Stimulated activated CD4-positive, alpha-beta T cell treated with anti-CD3 and anti-CD28 coated beads, Interleukin-15, amount 100 ng/mL, for 1 hour (primary cell): ENCODE results near the gene ITM2B.

Source experiments
- DNase-seq, 2 donors: peaks; one replicate each; pipeline ENCODE4 v3.0.0-alpha.2; 2020; ENCODE audit warnings: low read depth in 1 of 2, low spot score in 1 of 2

The ITM2B gene

GRCh38 chr13:48255090-48255489 lies 22.1 kb downstream of the ITM2B start:
- DNase-seq: no peak

- DNase-seq: no peak
These were observed 22.9 kb downstream of the ITM2B start for GRCh38 chr13:48255954-48256353.

- DNase-seq: no peak
These were observed 25.0 kb downstream of the ITM2B start for GRCh38 chr13:48258002-48258401.

- no peak for DNase-seq
These were observed 25.4 kb downstream of the ITM2B start for GRCh38 chr13:48258430-48258829.

DNA sequence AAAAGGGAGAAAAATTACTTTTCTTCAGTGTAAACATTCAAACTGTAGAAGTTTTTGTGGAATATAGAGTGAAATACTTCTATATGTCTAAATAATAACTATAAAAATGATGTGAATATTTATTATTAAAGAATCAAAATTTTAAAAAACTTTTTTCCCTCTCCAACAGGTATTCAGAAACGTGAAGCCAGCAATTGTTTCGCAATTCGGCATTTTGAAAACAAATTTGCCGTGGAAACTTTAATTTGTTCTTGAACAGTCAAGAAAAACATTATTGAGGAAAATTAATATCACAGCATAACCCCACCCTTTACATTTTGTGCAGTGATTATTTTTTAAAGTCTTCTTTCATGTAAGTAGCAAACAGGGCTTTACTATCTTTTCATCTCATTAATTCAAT lies 28.0 kb downstream of the ITM2B start:
- DNase-seq: no peak

- no peak for DNase-seq
These were observed 30.2 kb downstream of the ITM2B start for GRCh38 chr13:48263196-48263595.

GRCh38 chr13:48264058-48264457 lies 31.1 kb downstream of the ITM2B start:
- no peak for DNase-seq

DNA sequence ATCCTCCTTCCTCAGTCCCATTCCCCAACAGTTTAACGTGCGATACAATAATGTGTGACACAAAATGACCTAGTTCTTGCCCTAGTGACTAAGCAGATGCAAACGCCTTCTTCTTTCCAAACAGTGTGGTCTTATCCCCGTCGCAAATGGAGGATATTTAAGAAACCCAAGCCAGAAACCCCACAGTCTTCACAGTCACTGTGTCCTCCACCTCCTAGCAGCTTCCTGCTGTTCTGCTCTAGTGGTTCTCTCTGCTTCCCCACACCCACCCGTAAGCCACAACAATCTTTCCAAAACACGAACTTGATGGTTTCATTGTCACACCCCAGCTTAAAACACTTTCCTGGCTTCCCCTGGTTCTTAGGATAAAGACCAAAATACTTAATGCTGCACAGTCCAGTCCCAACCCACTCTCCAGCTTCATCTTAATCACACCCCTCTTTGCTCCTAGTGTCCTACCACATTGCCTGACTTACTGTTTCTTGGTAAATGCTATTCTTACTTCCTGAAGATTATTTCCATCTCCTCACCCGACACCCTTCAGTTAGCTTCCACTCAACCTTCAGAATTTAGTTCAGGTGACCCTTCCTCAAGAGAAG lies 32.3 kb downstream of the ITM2B start:
- DNase-seq: no peak

DNA sequence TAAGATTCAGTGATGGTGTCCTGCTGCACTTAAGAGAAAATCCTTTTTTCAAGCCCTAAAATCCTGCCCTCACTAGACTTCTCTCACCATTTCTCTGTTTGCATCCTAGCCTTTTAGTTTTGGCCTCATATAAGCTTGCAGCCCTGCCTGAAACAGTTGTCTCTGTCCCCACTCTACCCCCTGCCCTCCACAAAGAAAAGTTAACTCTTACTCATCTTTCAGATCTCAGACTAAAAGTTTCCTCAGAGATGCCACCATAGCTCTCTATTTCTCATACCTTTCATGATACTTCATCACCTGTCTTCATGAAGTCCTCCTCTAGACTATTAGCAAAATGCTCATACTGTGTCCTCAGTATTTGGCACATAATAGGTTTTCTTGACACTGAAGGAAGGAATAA lies 33.1 kb downstream of the ITM2B start:
- no peak for DNase-seq

GRCh38 chr13:48266701-48267639 lies 34.0 kb downstream of the ITM2B start:
- no peak for DNase-seq

DNA sequence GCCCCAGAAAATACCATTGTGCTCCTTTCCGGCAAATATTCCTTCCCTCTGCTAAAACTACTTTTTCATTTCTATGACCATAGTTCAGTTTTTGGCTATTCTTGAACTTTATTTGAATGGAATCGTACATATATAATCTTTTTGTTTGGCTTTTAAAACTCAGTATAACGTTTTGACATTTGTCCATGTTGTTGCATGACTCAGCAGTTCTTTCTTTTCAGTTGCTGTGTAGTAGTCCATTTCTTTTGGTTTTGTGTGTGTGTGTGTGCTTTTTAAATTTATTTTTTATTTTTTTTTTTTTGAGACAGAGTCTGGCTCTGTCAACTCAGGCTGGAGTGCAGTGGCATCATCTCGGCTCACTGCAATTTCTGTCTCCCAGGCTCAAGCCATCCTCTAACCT lies 35.0 kb downstream of the ITM2B start:
- DNase-seq: no peak

DNA sequence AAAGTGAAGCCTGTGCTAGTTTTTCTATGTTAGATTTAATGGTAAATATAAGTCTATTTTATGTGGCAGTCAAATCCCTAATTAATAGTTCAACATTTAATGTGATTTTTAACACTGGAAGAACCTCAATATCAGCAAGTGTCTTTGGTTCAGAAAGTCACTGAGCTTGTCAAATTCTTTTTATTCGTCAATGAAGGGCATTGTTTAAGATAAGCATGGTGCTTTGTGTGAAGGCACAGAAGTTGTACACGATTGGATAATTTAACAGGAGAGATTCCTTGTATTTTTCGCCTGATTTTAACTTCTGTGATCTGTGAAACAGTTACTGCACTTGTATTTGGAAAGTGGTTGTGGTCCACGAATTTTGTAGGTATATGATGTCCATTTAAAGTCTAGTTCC lies 40.3 kb downstream of the ITM2B start:
- no peak for DNase-seq

GRCh38 chr13:48275507-48275906 lies 42.5 kb downstream of the ITM2B start:
- DNase-seq: no peak

DNA sequence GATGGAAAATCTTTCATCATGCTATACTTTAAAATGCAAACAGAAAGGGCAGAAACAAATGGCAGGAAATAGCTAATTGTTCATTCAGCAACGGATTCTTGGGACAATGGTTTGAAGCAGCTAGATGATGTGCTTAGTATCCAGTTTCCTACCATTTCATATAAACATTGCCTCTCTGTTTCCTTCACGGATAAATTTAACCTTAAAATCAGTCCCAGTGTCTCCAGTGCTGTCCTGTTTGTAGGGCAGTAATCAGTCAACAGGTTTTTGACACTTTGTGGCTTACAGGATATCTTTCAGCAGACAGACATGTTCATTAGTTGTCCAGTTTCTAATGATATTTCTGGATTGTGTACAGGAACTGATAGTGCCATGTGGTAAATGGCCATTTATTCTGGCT lies 45.8 kb downstream of the ITM2B start:
- DNase-seq: no peak

DNA sequence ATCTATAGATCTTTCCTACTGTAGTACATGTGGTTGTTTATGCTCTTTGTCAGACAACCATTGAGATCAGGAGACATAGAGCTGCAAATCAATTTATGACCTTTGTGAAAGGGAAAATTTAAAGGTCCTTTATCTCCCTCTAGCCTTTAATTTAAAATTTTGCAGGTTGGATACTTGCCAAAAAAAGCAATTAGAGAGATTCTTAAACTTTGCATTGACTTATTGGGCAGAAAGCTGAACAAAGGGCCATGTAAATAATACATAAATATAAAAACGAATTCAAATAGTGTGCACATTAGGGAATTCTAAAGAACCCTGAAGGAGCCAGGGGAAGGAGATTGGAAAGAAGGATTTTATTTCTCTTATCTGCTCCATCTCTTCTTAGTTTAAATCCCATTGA lies 48.5 kb downstream of the ITM2B start:
- no peak for DNase-seq

- DNase-seq: no peak
These were observed 58.7 kb downstream of the ITM2B start for GRCh38 chr13:48291730-48292129.

DNA sequence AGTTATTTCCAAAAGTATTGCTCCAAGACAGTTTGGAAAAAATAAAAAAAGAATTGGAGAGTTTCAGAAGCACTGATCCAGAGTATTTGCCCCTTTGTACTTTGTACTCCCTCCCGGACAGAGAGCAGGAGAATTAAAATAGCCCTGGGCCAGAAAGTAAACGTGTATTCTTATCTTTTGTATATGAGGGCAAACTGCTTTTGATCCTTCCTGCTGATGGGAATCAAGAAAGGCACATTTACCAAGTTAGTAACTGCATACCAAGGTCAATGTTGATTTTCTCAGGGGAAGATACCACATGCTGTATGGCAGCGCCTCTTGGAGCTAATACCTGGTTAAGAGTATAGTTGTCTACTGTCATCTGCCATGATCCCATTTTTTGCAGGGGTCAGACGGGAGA lies 59.6 kb downstream of the ITM2B start:
- no peak for DNase-seq

DNA sequence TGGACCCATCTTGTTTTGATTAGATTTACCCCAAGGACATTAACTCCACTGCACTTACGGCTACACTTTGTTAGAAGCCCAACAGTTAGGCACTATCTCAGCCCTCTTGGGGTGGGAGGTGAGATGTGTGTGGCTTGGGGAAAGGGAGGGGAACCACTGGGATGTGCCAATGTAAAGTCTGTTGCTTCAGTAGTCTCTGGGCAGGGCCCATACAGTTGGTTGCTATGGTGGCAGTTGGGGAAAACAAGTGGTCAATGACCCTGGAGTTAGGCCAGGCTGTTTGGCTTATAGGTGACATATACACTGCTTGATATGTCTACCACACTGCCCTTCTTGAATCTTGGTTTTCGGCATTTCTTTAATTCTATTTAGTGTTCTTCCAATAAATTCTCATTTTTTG lies 61.6 kb downstream of the ITM2B start:
- DNase-seq: no peak

DNA sequence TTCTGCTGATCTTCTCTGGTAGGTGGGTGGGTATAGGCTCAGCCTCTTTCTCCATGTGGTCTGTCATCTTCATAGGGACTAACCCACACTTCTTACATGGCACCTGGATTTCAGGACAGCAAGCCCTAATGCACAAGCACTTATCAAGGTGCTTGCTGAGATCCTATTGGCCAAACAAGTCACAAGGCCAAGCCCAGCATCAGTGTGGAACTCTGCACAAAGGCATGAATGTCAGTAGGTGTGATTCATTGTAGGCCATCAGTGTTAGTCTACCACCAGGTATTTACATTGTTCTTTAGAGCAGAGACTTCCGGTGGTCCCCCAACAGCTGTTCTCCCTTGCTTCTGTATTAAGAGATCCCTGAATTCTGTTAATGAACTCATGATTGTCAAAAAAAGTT lies 62.3 kb downstream of the ITM2B start:
- no peak for DNase-seq

GRCh38 chr13:48296528-48296927 lies 63.5 kb downstream of the ITM2B start:
- no peak for DNase-seq

- DNase-seq: no peak
These were observed 64.3 kb downstream of the ITM2B start for GRCh38 chr13:48297131-48297786.

GRCh38 chr13:48299591-48299990 lies 66.6 kb downstream of the ITM2B start:
- no peak for DNase-seq
